HepG2 (cell line): ENCODE measurements around the gene SLCO2B1. TPM values are rescaled to one million over a fixed set of nuclear protein-coding genes. Genes with fewer than 3 reads are reported as not detected.

Source experiments
- ASH2L ChIP-seq: fragments of 300-600, 200-600 bp; sonication (generic); IDR thresholded peaks from 2 replicates; pipeline ENCODE4 v1.7.0; 2017; ENCODE audit warnings: low read depth, mild to moderate bottlenecking, moderate library complexity, mixed read lengths, low read length; ENCODE audit not compliant: insufficient read length
- ATF7-NPFF ChIP-seq: sonication (generic); formaldehyde crosslinking; IDR thresholded peaks from 2 replicates; pipeline ENCODE4 v1.8.1; 2023; ENCODE audit warnings: mild to moderate bottlenecking, low read depth, missing genetic modification reagents, moderate library complexity
- BHLHE40 ChIP-seq: IDR thresholded peaks from 2 replicates; pipeline ENCODE4 v1.6.1; 2011; ENCODE audit warnings: low read length, improper control_type of control experiment
- FLYWCH1 ChIP-seq: sonication (generic); formaldehyde crosslinking; IDR thresholded peaks from 2 replicates; pipeline ENCODE4 v1.8.1; 2023; ENCODE audit warnings: mild to moderate bottlenecking, missing genetic modification reagents
- HOXA5 ChIP-seq: sonication (generic); formaldehyde crosslinking; IDR thresholded peaks from 2 replicates; pipeline ENCODE4 v1.4.0; 2020; ENCODE audit warnings: missing genetic modification reagents
- MEIS2 ChIP-seq: sonication (generic); formaldehyde crosslinking; IDR thresholded peaks from 2 replicates; pipeline ENCODE4 v1.9.0; 2021; ENCODE audit warnings: mild to moderate bottlenecking, missing genetic modification reagents
- MIXL1 ChIP-seq: IDR thresholded peaks from 2 replicates; pipeline ENCODE4 v1.6.1; 2016
- RAD21 ChIP-seq: fragments of 450-650 bp; formaldehyde crosslinking; IDR thresholded peaks from 2 replicates; pipeline ENCODE4 v1.5.0; 2020; ENCODE audit warnings: mild to moderate bottlenecking
- REST ChIP-seq, 2 experiments: IDR thresholded peaks; 2 replicates each; pipeline ENCODE4 v1.6.1; 2011 to 2012; ENCODE audit warnings: low read length in 2 of 2, borderline replicate concordance in 1 of 2, low read depth in 1 of 2, mild to moderate bottlenecking in 1 of 2, moderate library complexity in 1 of 2
- SALL2 ChIP-seq: sonication (generic); formaldehyde crosslinking; IDR thresholded peaks from 2 replicates; pipeline ENCODE4 v1.8.1; 2023; ENCODE audit warnings: mild to moderate bottlenecking, missing genetic modification reagents, inconsistent platforms
- SKI ChIP-seq: fragments of 450-650 bp; IDR thresholded peaks from one replicate; pipeline ENCODE4 v1.6.1; 2018; ENCODE audit warnings: mild to moderate bottlenecking; ENCODE audit not compliant: partially characterized antibody
- TRIM24 ChIP-seq: sonication (generic); formaldehyde crosslinking; IDR thresholded peaks from 2 replicates; pipeline ENCODE4 v1.8.0; 2022; ENCODE audit warnings: mild to moderate bottlenecking, missing genetic modification reagents
- ZBTB43 ChIP-seq: sonication (generic); formaldehyde crosslinking; conservative IDR thresholded peaks from 2 replicates; pipeline ENCODE4 v1.4.0; 2020; ENCODE audit warnings: missing genetic modification reagents
- ZFP91 ChIP-seq: sonication (generic); formaldehyde crosslinking; IDR thresholded peaks from 2 replicates; pipeline ENCODE4 v1.9.0; 2022; ENCODE audit warnings: missing genetic modification reagents, mild to moderate bottlenecking, borderline replicate concordance
- ZNF550 ChIP-seq: sonication (generic); formaldehyde crosslinking; IDR thresholded peaks from 2 replicates; pipeline ENCODE4 v1.4.0; 2020; ENCODE audit warnings: mild to moderate bottlenecking, missing genetic modification reagents, borderline replicate concordance
- ZSCAN25 ChIP-seq: sonication (generic); formaldehyde crosslinking; IDR thresholded peaks from 2 replicates; pipeline ENCODE4 v1.8.0; 2022; ENCODE audit warnings: mild to moderate bottlenecking, missing genetic modification reagents
- ZSCAN30 ChIP-seq: sonication (generic); formaldehyde crosslinking; IDR thresholded peaks from 2 replicates; pipeline ENCODE4 v1.5.0; 2020; ENCODE audit warnings: mild to moderate bottlenecking, missing genetic modification reagents
- polyA plus RNA-seq, 8 experiments: library from polyadenylated mRNA; depleted of rRNA in 3 of 8; stranded (reverse) in 7 of 8; unstranded in 1 of 8; fragments of >200 nt; fragmentation: Illumina TruSeq in 4 of 8; extraction: Trizol in 4 of 8; gene quantifications; 2 replicates each; pipeline versions ENCODE4 v1.2.1 to v1.2.3, GENCODE V29; 2011 to 2016; ENCODE audit warnings: low read depth in 4 of 8, missing spikeins in 1 of 8, mixed read lengths in 1 of 8; ENCODE audit not compliant: insufficient read depth in 1 of 8
- total RNA-seq, 5 experiments: library from RNA; depleted of rRNA; stranded (reverse); fragments of >200 nt; fragmentation: Illumina TruSeq; extraction: Trizol; gene quantifications; 2 replicates each; pipeline ENCODE4 v1.2.3, GENCODE V29; 2016; ENCODE audit warnings: low read depth in 1 of 5
- TF ChIP-seq, protein P1 (sequence below): fragments of 450-650 bp; IDR thresholded peaks from 2 replicates; pipeline ENCODE4 v1.6.1; 2017; ENCODE audit warnings: mild to moderate bottlenecking

SLCO2B1 gene
- total and polyA plus RNA-seq, 2 of the 13 experiments (the other 11 are each of a cell fraction or from before 2014, with no cell fraction given): 15.3 to 19.8 TPM

- TF ChIP-seq REST (IDR thresholded peaks at IDR 0.05; ENCODE audit: borderline replicate concordance in 1 of 2, low read depth in 1 of 2, low read length in 2 of 2) (peak; percentile 36 to 37), BHLHE40 (peak; percentile 35; the same call in 1 of the 2 replicates), ZSCAN25 (CRISPR knock-in tag) (0 out of 2 replicates have a peak, but pooled peaks have one; percentile 39), RAD21 (peak; percentile 97), ZBTB43 (CRISPR knock-in tag) (0 out of 2 replicates have a peak, but pooled peaks have one; percentile 49), ASH2L (no peak), ATF7-NPFF (peak; percentile 34; the same call in 1 of the 2 replicates), FLYWCH1 (CRISPR knock-in tag) (no peak), TRIM24 (CRISPR knock-in tag) (no peak), ZFP91 (CRISPR knock-in tag) (peak; percentile 25; the same call in 1 of the 2 replicates), MIXL1 (no peak), SALL2 (CRISPR knock-in tag) (0 out of 2 replicates have a peak, but pooled peaks have one; percentile 31), HOXA5 (no peak), ZSCAN30 (CRISPR knock-in tag) (no peak), ZNF550 (CRISPR knock-in tag) (no peak), MEIS2 (CRISPR knock-in tag) (0 out of 2 replicates have a peak, but pooled peaks have one; percentile 37), SKI (peak; percentile 72)
- TF ChIP-seq, protein P1, sequence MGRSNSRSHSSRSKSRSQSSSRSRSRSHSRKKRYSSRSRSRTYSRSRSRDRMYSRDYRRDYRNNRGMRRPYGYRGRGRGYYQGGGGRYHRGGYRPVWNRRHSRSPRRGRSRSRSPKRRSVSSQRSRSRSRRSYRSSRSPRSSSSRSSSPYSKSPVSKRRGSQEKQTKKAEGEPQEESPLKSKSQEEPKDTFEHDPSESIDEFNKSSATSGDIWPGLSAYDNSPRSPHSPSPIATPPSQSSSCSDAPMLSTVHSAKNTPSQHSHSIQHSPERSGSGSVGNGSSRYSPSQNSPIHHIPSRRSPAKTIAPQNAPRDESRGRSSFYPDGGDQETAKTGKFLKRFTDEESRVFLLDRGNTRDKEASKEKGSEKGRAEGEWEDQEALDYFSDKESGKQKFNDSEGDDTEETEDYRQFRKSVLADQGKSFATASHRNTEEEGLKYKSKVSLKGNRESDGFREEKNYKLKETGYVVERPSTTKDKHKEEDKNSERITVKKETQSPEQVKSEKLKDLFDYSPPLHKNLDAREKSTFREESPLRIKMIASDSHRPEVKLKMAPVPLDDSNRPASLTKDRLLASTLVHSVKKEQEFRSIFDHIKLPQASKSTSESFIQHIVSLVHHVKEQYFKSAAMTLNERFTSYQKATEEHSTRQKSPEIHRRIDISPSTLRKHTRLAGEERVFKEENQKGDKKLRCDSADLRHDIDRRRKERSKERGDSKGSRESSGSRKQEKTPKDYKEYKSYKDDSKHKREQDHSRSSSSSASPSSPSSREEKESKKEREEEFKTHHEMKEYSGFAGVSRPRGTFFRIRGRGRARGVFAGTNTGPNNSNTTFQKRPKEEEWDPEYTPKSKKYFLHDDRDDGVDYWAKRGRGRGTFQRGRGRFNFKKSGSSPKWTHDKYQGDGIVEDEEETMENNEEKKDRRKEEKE: no peak
These were observed 90.4 kb downstream of the SLCO2B1 start (continued) for GRCh38 chr11:75241036-75241905.
